Measurements from ENCODE around the gene PPP1R12B. TPM values are rescaled to one million over a fixed set of nuclear protein-coding genes. Genes with fewer than 3 reads are reported as not detected.
"Not testable (repeated sequence)": the region's sequence is repeated elsewhere in the genome, so short reads cannot be mapped to it uniquely, and the experiment has no call there.

Gene PPP1R12B
- total RNA-seq, 1 experiment from 2014 or later = 21.2 TPM

- Histone ChIP-seq H3K4me1 (peaks cover 4% of the 10 kb centered on the region; the same call in 1 of the 2 replicates), H3K36me3 (no peaks in the 10 kb centered on the region), H3K4me3 (no peak overlapping the region), H3K27me3 (no peaks in the 10 kb centered on the region), H3K9me3 (replicated peaks) (no peaks in the 10 kb centered on the region), H3K27ac (no peak overlapping the region)
- DNase-seq = no peak
These were observed 57.4 kb downstream of the PPP1R12B start for GRCh38 chr1:202405928-202406327.

GRCh38 chr1:202406896-202407295, 58.4 kb downstream of the PPP1R12B start:
- H3K27me3 ChIP-seq; H3K27ac ChIP-seq; H3K36me3 ChIP-seq; H3K9me3 ChIP-seq (replicated peaks); H3K4me3 ChIP-seq; DNase-seq; H3K4me1 ChIP-seq: not testable (repeated sequence)

- peak; percentile 20 to 29 for DNase-seq
- not testable (repeated sequence) for H3K27me3 ChIP-seq; H3K9me3 ChIP-seq (replicated peaks); H3K27ac ChIP-seq; H3K36me3 ChIP-seq; H3K4me3 ChIP-seq; H3K4me1 ChIP-seq
These were observed 58.9 kb downstream of the PPP1R12B start for GRCh38 chr1:202407378-202407777.

- peak in 1 of 2 experiments; percentile 6 for DNase-seq
- H3K4me3 ChIP-seq; H3K4me1 ChIP-seq; H3K9me3 ChIP-seq (replicated peaks); H3K36me3 ChIP-seq; H3K27ac ChIP-seq; H3K27me3 ChIP-seq: not testable (repeated sequence)
These were observed 61.8 kb downstream of the PPP1R12B start for GRCh38 chr1:202410251-202410650.

GRCh38 chr1:202410854-202411357, 62.4 kb downstream of the PPP1R12B start:
- DNase-seq = peak; percentile 14 to 42
- H3K27me3 ChIP-seq; H3K9me3 ChIP-seq (replicated peaks); H3K4me1 ChIP-seq; H3K4me3 ChIP-seq; H3K36me3 ChIP-seq: not testable (repeated sequence)
- peak overlapping the region; percentile 34; the same call in 1 of the 2 replicates for H3K27ac ChIP-seq

GRCh38 chr1:202411422-202411821, 62.9 kb downstream of the PPP1R12B start:
- no peaks in the 10 kb centered on the region for H3K36me3 ChIP-seq
- H3K27me3 ChIP-seq = no peaks in the 10 kb centered on the region
- peak in 1 of 2 experiments; percentile 4 for DNase-seq
- no peak overlapping the region for H3K4me3 ChIP-seq
- no peaks in the 10 kb centered on the region for H3K9me3 ChIP-seq (replicated peaks)
- peaks cover 4% of the 10 kb centered on the region; the same call in 1 of the 2 replicates for H3K4me1 ChIP-seq
- H3K27ac ChIP-seq = no peak overlapping the region

- H3K27me3 ChIP-seq; H3K4me3 ChIP-seq; H3K27ac ChIP-seq; H3K9me3 ChIP-seq (replicated peaks); H3K4me1 ChIP-seq; H3K36me3 ChIP-seq; DNase-seq: not testable (repeated sequence)
These were observed 63.9 kb downstream of the PPP1R12B start for GRCh38 chr1:202412421-202412820.

GRCh38 chr1:202416641-202417040, 68.1 kb downstream of the PPP1R12B start:
- H3K4me1 ChIP-seq = no peaks in the 10 kb centered on the region
- no peaks in the 10 kb centered on the region for H3K9me3 ChIP-seq (replicated peaks)
- H3K27ac ChIP-seq = no peak overlapping the region
- H3K4me3 ChIP-seq = no peak overlapping the region
- no peaks in the 10 kb centered on the region for H3K36me3 ChIP-seq
- H3K27me3 ChIP-seq = no peaks in the 10 kb centered on the region
- DNase-seq = no peak

- not testable (repeated sequence) for DNase-seq, H3K27ac ChIP-seq, H3K4me3 ChIP-seq
These were observed 68.6 kb downstream of the PPP1R12B start for GRCh38 chr1:202417141-202417540.

GRCh38 chr1:202417762-202418201, 69.3 kb downstream of the PPP1R12B start:
- peak in 1 of 2 experiments; percentile 12 for DNase-seq
- not testable (repeated sequence) for H3K4me1 ChIP-seq; H3K27me3 ChIP-seq; H3K27ac ChIP-seq; H3K9me3 ChIP-seq (replicated peaks); H3K4me3 ChIP-seq; H3K36me3 ChIP-seq

More at GRCh38 chr1:202417141-202417540, 68.6 kb downstream of the PPP1R12B start:
- H3K9me3 ChIP-seq (replicated peaks); H3K27me3 ChIP-seq; H3K4me1 ChIP-seq; H3K36me3 ChIP-seq: not testable (repeated sequence)

GRCh38 chr1:202419731-202420130, 71.2 kb downstream of the PPP1R12B start:
- H3K4me1 ChIP-seq; H3K27ac ChIP-seq; H3K36me3 ChIP-seq; DNase-seq; H3K9me3 ChIP-seq (replicated peaks); H3K4me3 ChIP-seq; H3K27me3 ChIP-seq: not testable (repeated sequence)

GRCh38 chr1:202420422-202421094, 72.1 kb downstream of the PPP1R12B start:
- H3K36me3 ChIP-seq; H3K9me3 ChIP-seq (replicated peaks); H3K27me3 ChIP-seq; DNase-seq; H3K4me3 ChIP-seq; H3K4me1 ChIP-seq; H3K27ac ChIP-seq: not testable (repeated sequence)

- not testable (repeated sequence) for H3K36me3 ChIP-seq; H3K4me1 ChIP-seq; H3K27ac ChIP-seq; H3K4me3 ChIP-seq; H3K27me3 ChIP-seq; DNase-seq; H3K9me3 ChIP-seq (replicated peaks)
These were observed 74.2 kb downstream of the PPP1R12B start for GRCh38 chr1:202422709-202423108.

GRCh38 chr1:202424260-202424659, 75.8 kb downstream of the PPP1R12B start:
- H3K4me1 ChIP-seq; H3K27me3 ChIP-seq; H3K4me3 ChIP-seq; DNase-seq; H3K27ac ChIP-seq; H3K9me3 ChIP-seq (replicated peaks); H3K36me3 ChIP-seq: not testable (repeated sequence)

- not testable (repeated sequence) for H3K27ac ChIP-seq, H3K27me3 ChIP-seq, H3K4me3 ChIP-seq
These were observed 81.6 kb downstream of the PPP1R12B start for GRCh38 chr1:202430111-202430510.

GRCh38 chr1:202432338-202432737, 83.8 kb downstream of the PPP1R12B start:
- H3K27me3 ChIP-seq; H3K27ac ChIP-seq; H3K9me3 ChIP-seq (replicated peaks); H3K4me1 ChIP-seq; DNase-seq; H3K4me3 ChIP-seq: not testable (repeated sequence)
- peaks cover 12% of the 10 kb centered on the region; the same call in 1 of the 2 replicates for H3K36me3 ChIP-seq

More at GRCh38 chr1:202430111-202430510, 81.6 kb downstream of the PPP1R12B start:
- H3K9me3 ChIP-seq (replicated peaks); DNase-seq; H3K4me1 ChIP-seq; H3K36me3 ChIP-seq: not testable (repeated sequence)
